ENCODE results near the gene WBP2.
"Not testable (repeated sequence)": the region's sequence is repeated elsewhere in the genome, so short reads cannot be mapped to it uniquely, and the experiment has no call there.

DNA sequence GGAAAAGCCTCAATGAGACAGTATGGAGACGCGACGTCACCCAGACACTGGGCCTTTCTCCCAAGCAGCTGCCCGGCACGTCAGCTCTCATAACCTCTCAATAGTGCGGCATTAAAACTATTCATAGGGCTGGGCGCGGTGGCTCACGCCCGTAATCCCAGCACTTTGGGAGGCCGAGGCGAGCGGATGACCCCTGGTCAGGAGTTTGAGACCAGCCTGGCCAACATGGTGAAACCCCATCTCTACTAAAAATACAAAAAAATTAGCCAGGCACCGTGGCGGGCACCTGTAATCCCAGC lies 3.5 kb downstream of the WBP2 start:
- TF ChIP-seq YY1 (IDR thresholded peaks at IDR 0.05; ENCODE audit: insufficient read depth, insufficient read length); SUZ12 (IDR thresholded peaks at IDR 0.05; ENCODE audit: extremely low read depth, insufficient read depth, insufficient read length): not testable (repeated sequence)

All from NT2/D1 (cell line).